Esophagus muscularis mucosa (tissue), 4 donors: Measurements from ENCODE around the gene EVI5L. TPM values are rescaled to one million over a fixed set of nuclear protein-coding genes. Genes with fewer than 3 reads are reported as not detected.
A peak's percentile ranks its signal among the peaks of the same experiment; 100 is the strongest.

Source experiments
- DNase-seq: peaks from one replicate; pipeline ENCODE4 v3.0.0-alpha.2; 2017; ENCODE audit errors: extremely low spot score
- H3K27ac ChIP-seq, 4 donors: fragments of 200-600 bp; sonication (generic); replicated peaks in 1 of 4; 1 replicate in 3 of 4; 2 replicates in 1 of 4; pipeline ENCODE4 v1.5.1; 2016 to 2019; ENCODE audit warnings: mild to moderate bottlenecking in 1 of 4
- H3K27me3 ChIP-seq, 4 donors: fragments of 200-600 bp; sonication (generic); one replicate each; pipeline versions ENCODE4 v1.5.1 to v1.6.0; 2016 to 2019
- H3K36me3 ChIP-seq, 4 donors: fragments of 200-600 bp; sonication (generic); one replicate each; pipeline ENCODE4 v1.5.1; 2016 to 2019
- H3K4me1 ChIP-seq, 4 donors: fragments of 200-600 bp; sonication (generic); one replicate each; pipeline ENCODE4 v1.5.1; 2016 to 2019
- H3K4me3 ChIP-seq, 4 donors: fragments of 200-600 bp; sonication (generic); 1 replicate in 2 of 4; 2 replicates in 2 of 4; pipeline ENCODE4 v1.5.1; 2016 to 2019; ENCODE audit warnings: mild to moderate bottlenecking in 4 of 4, moderate library complexity in 1 of 4
- H3K9me3 ChIP-seq, 4 donors: fragments of 200-600 bp; sonication (generic); 1 replicate in 3 of 4; 2 replicates in 1 of 4; pipeline ENCODE4 v1.5.1; 2016 to 2019
- CTCF ChIP-seq, 3 experiments: fragments of 200-600 bp in 2 of 3; fragments of 450-650 bp in 1 of 3; sonication (generic) in 2 of 3; IDR thresholded peaks; one replicate each; pipeline ENCODE4 v1.5.1; 2017 to 2019; ENCODE audit warnings: antibody characterized with exemption in 3 of 3, mild to moderate bottlenecking in 2 of 3, moderate library complexity in 1 of 3
- EP300 ChIP-seq: sonication (generic); formaldehyde crosslinking; IDR thresholded peaks from one replicate; pipeline ENCODE4 v1.6.1; 2017; ENCODE audit warnings: antibody characterized with exemption
- POLR2A ChIP-seq: fragments of 450-650 bp; IDR thresholded peaks from one replicate; pipeline ENCODE4 v1.6.1; 2017; ENCODE audit warnings: antibody characterized with exemption, moderate library complexity, mild to moderate bottlenecking, low read depth
- POLR2AphosphoS5 ChIP-seq, 2 donors: sonication (generic); formaldehyde crosslinking; IDR thresholded peaks; one replicate each; pipeline ENCODE4 v1.6.1; 2017; ENCODE audit warnings: antibody characterized with exemption in 2 of 2
- WGBS: methylation state at CpG from one replicate; pipeline ENCODE4 v1.1.5; 2018; 5-methylcytosine and 5-hydroxymethylcytosine counted together
- intact Hi-C: fragments of 100-400 bp; cut with DNase I; formaldehyde crosslinking; loops from one replicate; pipeline ENCODE4 v1.15.1; 2023
- total RNA-seq, 4 donors: library from RNA; depleted of rRNA; stranded (reverse); fragments of >200 nt; gene quantifications; one replicate each; pipeline versions ENCODE4 v1.1.0 to v1.2.1, GENCODE V29; 2016

Gene EVI5L
- total RNA-seq, result 10 to 100 TPM; 19.9 to 42.0 (median 29.2) TPM

- Histone ChIP-seq H3K4me3 (peak within 1 kb of the TSS; percentile 79 to 94 (median 85)), H3K36me3 (no peaks in the 10 kb centered on the region), H3K27ac (peak within 1 kb of the TSS in 3 of 4 donors; percentile 46 to 67 (median 59)), H3K4me1 (peaks cover 21 to 43% (median 40%) of the 10 kb centered on the region in 4 donors), H3K27me3 (peaks cover 0 to 10% (median 0%) of the 10 kb centered on the region in 4 donors), H3K9me3 (no peaks in the 10 kb centered on the region)
- WGBS, result 0% methylated on average over 27 of the region's 45 CpGs
- intact Hi-C loops, result no loop called here
- DNase-seq, result peak; percentile 100
- TF ChIP-seq POLR2AphosphoS5 (IDR thresholded peaks at IDR 0.05) (peak; percentile 69 to 75), POLR2A (no peak), CTCF (IDR thresholded peaks at IDR 0.05) (peak in 1 of 3 experiments; percentile 22), EP300 (no peak)
These were observed at the start of gene EVI5L for GRCh38 chr19:7829561-7830271. Gene EVI5L (plus strand): TSS chr19:7830218. CDS start chr19:7846543, 16,325 bp downstream.

GRCh38 chr19:7781157-7781556, 48.9 kb upstream of the EVI5L start:
- no peak for DNase-seq
- H3K27ac ChIP-seq, result no peak overlapping the region
- 43% methylated on average over 12 of the region's 12 CpGs for whole genome bisulfite sequencing
- intact Hi-C loops, result no loop called here
- peaks cover 0 to 6% (median 0%) of the 10 kb centered on the region in 4 donors for H3K9me3 ChIP-seq
- H3K36me3 ChIP-seq, result no peaks in the 10 kb centered on the region
- no peaks in the 10 kb centered on the region for H3K4me1 ChIP-seq
- H3K27me3 ChIP-seq, result peaks cover 0 to 66% (median 0%) of the 10 kb centered on the region in 4 donors
- H3K4me3 ChIP-seq, result no peak overlapping the region
- TF ChIP-seq POLR2A (no peak), POLR2AphosphoS5 (IDR thresholded peaks at IDR 0.05) (no peak), EP300 (no peak), CTCF (IDR thresholded peaks at IDR 0.05) (no peak)

- no peaks in the 10 kb centered on the region for H3K36me3 ChIP-seq
- peaks cover 0 to 6% (median 0%) of the 10 kb centered on the region in 4 donors for H3K9me3 ChIP-seq
- H3K27me3 ChIP-seq, result peaks cover 0 to 92% (median 17%) of the 10 kb centered on the region in 4 donors
- intact Hi-C loops, result no loop called here
- TF ChIP-seq POLR2A, result no peak
- no peak for TF ChIP-seq CTCF (IDR thresholded peaks at IDR 0.05)
- TF ChIP-seq POLR2AphosphoS5 (IDR thresholded peaks at IDR 0.05), result no peak
- no peak for TF ChIP-seq EP300
- H3K27ac ChIP-seq, result no peak overlapping the region
- 17% methylated on average over 8 of the region's 8 CpGs for WGBS
- peaks cover 0 to 9% (median 4%) of the 10 kb centered on the region in 4 donors for H3K4me1 ChIP-seq
- no peak overlapping the region for H3K4me3 ChIP-seq
- DNase-seq, result no peak
These were observed 46.0 kb upstream of the EVI5L start for GRCh38 chr19:7783991-7784423.

GRCh38 chr19:7784856-7785255, 45.2 kb upstream of the EVI5L start:
- no peak overlapping the region for H3K4me3 ChIP-seq
- H3K9me3 ChIP-seq, result peaks cover 0 to 6% (median 0%) of the 10 kb centered on the region in 4 donors
- no peak for TF ChIP-seq POLR2A
- no peak for TF ChIP-seq EP300
- TF ChIP-seq POLR2AphosphoS5 (IDR thresholded peaks at IDR 0.05), result no peak
- no peak for TF ChIP-seq CTCF (IDR thresholded peaks at IDR 0.05)
- peaks cover 4 to 95% (median 25%) of the 10 kb centered on the region in 4 donors for H3K27me3 ChIP-seq
- intact Hi-C loops, result no loop called here
- no peak for DNase-seq
- H3K4me1 ChIP-seq, result peaks cover 0 to 16% (median 7%) of the 10 kb centered on the region in 4 donors
- no peaks in the 10 kb centered on the region for H3K36me3 ChIP-seq
- no peak overlapping the region for H3K27ac ChIP-seq
